Caco-2 (cell line): ENCODE results near the gene CREBBP. TPM values are rescaled to one million over a fixed set of nuclear protein-coding genes. Genes with fewer than 3 reads are reported as not detected.

Experiments
- BruUV-seq: library from RNA; stranded (reverse); fragments of 400-500 nt; replicated peaks from 2 replicates; lab custom pipeline; 2021; lab: Mats Ljungman, UMichigan
- CTCF ChIA-PET: fragments of 300-600 bp; sonication (Branson Sonifier 250); formaldehyde crosslinking; loops from one replicate; lab custom pipeline; 2022; ENCODE audit warnings: antibody characterized with exemption; lab: Charles Lee
- POLR2A ChIA-PET: fragments of 300-600 bp; sonication (Branson Sonifier 250); formaldehyde crosslinking; loops from one replicate; lab custom pipeline; 2022; ENCODE audit warnings: antibody characterized with exemption; lab: Charles Lee
- DNase-seq, 2 experiments: peaks; one replicate each; pipeline versions ENCODE4 v3.0.0 to v3.0.0-alpha.2; 2020 to 2022
- H3K27me3 ChIP-seq: replicated peaks from 2 replicates; pipeline ENCODE4 v1.6.0; 2011; ENCODE audit warnings: low read length; ENCODE audit not compliant: control insufficient read depth, insufficient read depth
- H3K36me3 ChIP-seq: 2 replicates; pipeline ENCODE4 v1.5.1; 2011; ENCODE audit warnings: low read length; ENCODE audit not compliant: control insufficient read depth, insufficient read depth
- H3K4me1 ChIP-seq: fragments of 250-450 bp; sonication (Bioruptor Pico); 2 replicates; pipeline ENCODE4 v1.5.1; 2020; ENCODE audit warnings: mild to moderate bottlenecking
- H3K4me3 ChIP-seq: 2 replicates; pipeline ENCODE4 v1.5.1; 2011; ENCODE audit warnings: low read depth, mild to moderate bottlenecking, control low read depth, low read length
- H3K9me3 ChIP-seq: fragments of 250-450 bp; sonication (Bioruptor Pico); 2 replicates; pipeline ENCODE4 v1.5.1; 2020; ENCODE audit warnings: mild to moderate bottlenecking, moderate library complexity
- H3K27ac Mint-ChIP-seq: one replicate; pipeline ENCODE4 v1.8.0; 2022; ENCODE audit warnings: mixed read lengths; ENCODE audit not compliant: unreplicated experiment
- H3K27me3 Mint-ChIP-seq: one replicate; pipeline ENCODE4 v1.8.0; 2022; ENCODE audit warnings: mixed read lengths; ENCODE audit not compliant: insufficient read depth, unreplicated experiment
- H3K36me3 Mint-ChIP-seq: one replicate; pipeline ENCODE4 v1.8.0; 2022; ENCODE audit warnings: mild to moderate bottlenecking, mixed read lengths; ENCODE audit not compliant: insufficient read depth, unreplicated experiment
- H3K4me1 Mint-ChIP-seq: one replicate; pipeline ENCODE4 v1.8.0; 2022; ENCODE audit warnings: low read depth, mixed read lengths; ENCODE audit not compliant: unreplicated experiment
- H3K4me3 Mint-ChIP-seq: one replicate; pipeline ENCODE4 v1.8.0; 2022; ENCODE audit warnings: mild to moderate bottlenecking, moderate library complexity, mixed read lengths; ENCODE audit not compliant: unreplicated experiment
- H3K9me3 Mint-ChIP-seq: one replicate; pipeline ENCODE4 v1.8.0; 2022; ENCODE audit warnings: mixed read lengths; ENCODE audit not compliant: unreplicated experiment
- CTCF ChIP-seq, 2 experiments: fragments of 200-600 bp in 1 of 2; IDR thresholded peaks; 1 replicate in 1 of 2; 2 replicates in 1 of 2; pipeline versions ENCODE4 v1.5.1 to v1.8.0; 2011 to 2022; ENCODE audit warnings: antibody characterized with exemption in 1 of 2, control low read depth in 1 of 2, inconsistent platforms in 1 of 2, low read depth in 1 of 2, low read length in 1 of 2, mild to moderate bottlenecking in 1 of 2, moderate library complexity in 1 of 2; ENCODE audit not compliant: insufficient read depth in 1 of 2, severe bottlenecking in 1 of 2, unreplicated experiment in 1 of 2
- intact Hi-C: fragments of 100-400 bp; cut with micrococcal nuclease; formaldehyde crosslinking; loops from one replicate; pipeline ENCODE4 v1.10.0; 2022; ENCODE audit not compliant: unreplicated experiment
- total RNA-seq: library from RNA; stranded (reverse); gene quantifications from 2 replicates; pipeline ENCODE4 v1.2.3, GENCODE V29; 2022

The CREBBP gene
- total RNA-seq, 1 experiment from 2014 or later, result 65.3 TPM

- Histone ChIP-seq H3K36me3 (0 out of 2 replicates have a peak, but pooled peaks cover 2% of the 10 kb centered on the region), H3K27me3 (no peaks in the 10 kb centered on the region), H3K4me1 (peaks cover 7% of the 10 kb centered on the region; the same call in 1 of the 2 replicates), H3K4me3 (no peak overlapping the region), H3K9me3 (no peaks in the 10 kb centered on the region)
- Mint-ChIP-seq H3K27ac (no peak overlapping the region), H3K4me1 (no peaks in the 10 kb centered on the region), H3K4me3 (no peak overlapping the region), H3K9me3 (no peaks in the 10 kb centered on the region), H3K36me3 (peaks cover 11% of the 10 kb centered on the region), H3K27me3 (no peaks in the 10 kb centered on the region)
- DNase-seq, result no peak
- no peak for TF ChIP-seq CTCF (IDR thresholded peaks at IDR 0.05; ENCODE audit: insufficient read depth in 1 of 2, low read depth in 1 of 2, low read length in 1 of 2, severe bottlenecking in 1 of 2, unreplicated experiment in 1 of 2)
- CTCF ChIA-PET, result no interaction called here
- POLR2A ChIA-PET, result no interaction called here
- intact Hi-C loops, result no loop called here
- no TSS peak for BruUV-seq
These were observed 83.0 kb downstream of the CREBBP start for GRCh38 chr16:3797473-3797872.

- H3K27ac Mint-ChIP-seq, result no peak overlapping the region
- peaks cover 37% of the 10 kb centered on the region for H3K36me3 Mint-ChIP-seq
- no peak for DNase-seq
These were observed 87.3 kb downstream of the CREBBP start for GRCh38 chr16:3793161-3793576.

GRCh38 chr16:3792472-3793012, 88.0 kb downstream of the CREBBP start:
- Histone ChIP-seq H3K27me3 (no peaks in the 10 kb centered on the region), H3K4me1 (0 out of 2 replicates have a peak, but pooled peaks cover 2% of the 10 kb centered on the region), H3K4me3 (no peak overlapping the region), H3K9me3 (no peaks in the 10 kb centered on the region), H3K36me3 (peaks cover 6% of the 10 kb centered on the region)
- no peaks in the 10 kb centered on the region for H3K4me1 Mint-ChIP-seq
- H3K27ac Mint-ChIP-seq, result no peak overlapping the region
- no peaks in the 10 kb centered on the region for H3K9me3 Mint-ChIP-seq
- no peak for TF ChIP-seq CTCF (IDR thresholded peaks at IDR 0.05; ENCODE audit: insufficient read depth in 1 of 2, low read depth in 1 of 2, low read length in 1 of 2, severe bottlenecking in 1 of 2, unreplicated experiment in 1 of 2)
- no peaks in the 10 kb centered on the region for H3K27me3 Mint-ChIP-seq
- no peak for DNase-seq
- H3K36me3 Mint-ChIP-seq, result peaks cover 37% of the 10 kb centered on the region
- POLR2A ChIA-PET, result no interaction called here
- H3K4me3 Mint-ChIP-seq, result no peak overlapping the region
- no TSS peak for BruUV-seq
- CTCF ChIA-PET, result no interaction called here
- intact Hi-C loops, result no loop called here

More at GRCh38 chr16:3793161-3793576, 87.3 kb downstream of the CREBBP start:
- H3K4me1 Mint-ChIP-seq, result no peaks in the 10 kb centered on the region
- Histone ChIP-seq H3K4me1 (peaks cover 7% of the 10 kb centered on the region; the same call in 1 of the 2 replicates), H3K4me3 (no peak overlapping the region), H3K27me3 (no peaks in the 10 kb centered on the region), H3K36me3 (peaks cover 4% of the 10 kb centered on the region; the same call in 1 of the 2 replicates), H3K9me3 (no peaks in the 10 kb centered on the region)
- no peak overlapping the region for H3K4me3 Mint-ChIP-seq
- intact Hi-C loops, result no loop called here
- no peaks in the 10 kb centered on the region for H3K9me3 Mint-ChIP-seq
- no TSS peak for BruUV-seq
- H3K27me3 Mint-ChIP-seq, result no peaks in the 10 kb centered on the region
- TF ChIP-seq CTCF (IDR thresholded peaks at IDR 0.05; ENCODE audit: insufficient read depth in 1 of 2, low read depth in 1 of 2, low read length in 1 of 2, severe bottlenecking in 1 of 2, unreplicated experiment in 1 of 2), result no peak
- ChIA-PET POLR2A (no interaction called here), CTCF (no interaction called here)
